Cardiac fibroblast (primary cell): ENCODE data around the gene IL34.
A peak's percentile ranks its signal among the peaks of the same experiment; 100 is the strongest.

ENCODE experiments used
- DNase-seq, 2 donors: peaks; one replicate each; pipeline versions ENCODE4 v3.0.0 to v3.0.0-alpha.2; 2010; ENCODE audit warnings: low read depth in 2 of 2
- H3K4me3 ChIP-seq, 2 donors: replicated peaks in 1 of 2; 1 replicate in 1 of 2; 2 replicates in 1 of 2; pipeline ENCODE4 v1.5.1; 2011; ENCODE audit warnings: low read depth in 2 of 2, low read length in 2 of 2, mild to moderate bottlenecking in 2 of 2, moderate library complexity in 1 of 2
- TF ChIP-seq, protein P1 (sequence below): IDR thresholded peaks from one replicate; pipeline ENCODE4 v1.5.1; 2011; ENCODE audit warnings: low read depth, mild to moderate bottlenecking, low read length, inconsistent platforms

IL34 gene

DNA sequence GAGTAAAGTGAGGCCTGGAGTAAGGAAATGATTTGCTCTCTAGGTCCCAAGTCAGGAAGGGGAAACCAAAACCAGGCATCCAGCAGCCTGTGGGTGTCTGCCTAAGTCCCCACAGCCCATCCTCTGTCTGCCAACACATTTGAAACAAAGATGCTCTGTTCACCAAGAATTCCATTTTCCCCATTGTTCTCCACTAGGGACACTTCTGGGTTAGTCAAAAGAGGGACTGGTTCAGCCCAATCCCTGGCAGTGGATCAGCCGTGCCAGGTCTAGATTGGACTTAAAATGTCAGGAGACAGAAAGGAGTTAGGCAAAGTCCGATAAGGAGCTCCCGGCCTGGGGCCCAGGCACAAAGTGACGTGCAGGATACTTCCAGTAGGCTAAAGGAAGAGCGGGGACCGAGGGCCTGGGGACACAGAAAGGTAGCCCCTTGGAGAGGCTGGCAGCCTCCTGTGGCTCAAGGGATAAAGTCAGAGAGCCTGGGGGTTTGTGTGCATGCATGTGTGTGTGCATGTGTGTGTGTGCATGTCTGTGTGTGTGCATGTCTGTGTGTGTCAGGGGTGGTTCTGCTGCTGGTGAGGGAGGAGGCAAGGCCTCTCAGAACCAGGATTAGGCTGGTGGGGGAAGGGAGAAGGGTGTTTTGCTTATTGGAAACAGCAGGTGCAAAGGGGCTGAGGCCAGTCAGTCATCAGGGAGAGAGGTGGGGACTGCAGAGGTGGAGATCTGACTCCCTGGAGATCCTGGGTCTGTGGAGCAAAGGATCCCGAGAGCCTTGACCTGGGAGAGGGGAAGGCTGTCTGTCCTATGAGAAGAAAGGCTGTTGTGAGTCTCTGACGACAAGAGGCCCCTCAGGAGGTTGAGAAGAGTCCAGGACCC, 41.7 kb upstream of the IL34 start:
- TF ChIP-seq, protein P1, sequence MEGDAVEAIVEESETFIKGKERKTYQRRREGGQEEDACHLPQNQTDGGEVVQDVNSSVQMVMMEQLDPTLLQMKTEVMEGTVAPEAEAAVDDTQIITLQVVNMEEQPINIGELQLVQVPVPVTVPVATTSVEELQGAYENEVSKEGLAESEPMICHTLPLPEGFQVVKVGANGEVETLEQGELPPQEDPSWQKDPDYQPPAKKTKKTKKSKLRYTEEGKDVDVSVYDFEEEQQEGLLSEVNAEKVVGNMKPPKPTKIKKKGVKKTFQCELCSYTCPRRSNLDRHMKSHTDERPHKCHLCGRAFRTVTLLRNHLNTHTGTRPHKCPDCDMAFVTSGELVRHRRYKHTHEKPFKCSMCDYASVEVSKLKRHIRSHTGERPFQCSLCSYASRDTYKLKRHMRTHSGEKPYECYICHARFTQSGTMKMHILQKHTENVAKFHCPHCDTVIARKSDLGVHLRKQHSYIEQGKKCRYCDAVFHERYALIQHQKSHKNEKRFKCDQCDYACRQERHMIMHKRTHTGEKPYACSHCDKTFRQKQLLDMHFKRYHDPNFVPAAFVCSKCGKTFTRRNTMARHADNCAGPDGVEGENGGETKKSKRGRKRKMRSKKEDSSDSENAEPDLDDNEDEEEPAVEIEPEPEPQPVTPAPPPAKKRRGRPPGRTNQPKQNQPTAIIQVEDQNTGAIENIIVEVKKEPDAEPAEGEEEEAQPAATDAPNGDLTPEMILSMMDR: no peak
- DNase-seq: no peak

DNA sequence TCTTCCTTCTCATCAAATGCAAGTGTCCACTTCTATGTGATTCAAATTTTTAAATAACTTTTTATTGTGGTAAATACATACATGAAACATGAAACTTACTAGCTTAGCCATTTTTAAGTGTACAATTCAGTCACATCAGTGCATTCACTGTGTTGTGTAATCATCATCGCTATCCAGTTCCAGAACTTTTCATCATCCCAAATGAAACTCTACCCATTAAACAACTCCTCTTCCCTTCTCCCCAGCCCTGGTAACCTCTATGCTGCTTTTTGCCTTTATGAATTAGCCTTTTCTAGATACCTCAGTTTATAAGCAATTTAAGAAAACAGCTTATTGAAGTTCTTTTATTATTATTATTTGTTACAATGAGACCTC, 41.1 kb upstream of the IL34 start:
- no peak overlapping the region for H3K4me3 ChIP-seq
- TF ChIP-seq, protein P1: no peak
- DNase-seq: peak; percentile 17 to 37

More for the DNA sequence above, 41.7 kb upstream of the IL34 start:
- no peak overlapping the region for H3K4me3 ChIP-seq

DNA sequence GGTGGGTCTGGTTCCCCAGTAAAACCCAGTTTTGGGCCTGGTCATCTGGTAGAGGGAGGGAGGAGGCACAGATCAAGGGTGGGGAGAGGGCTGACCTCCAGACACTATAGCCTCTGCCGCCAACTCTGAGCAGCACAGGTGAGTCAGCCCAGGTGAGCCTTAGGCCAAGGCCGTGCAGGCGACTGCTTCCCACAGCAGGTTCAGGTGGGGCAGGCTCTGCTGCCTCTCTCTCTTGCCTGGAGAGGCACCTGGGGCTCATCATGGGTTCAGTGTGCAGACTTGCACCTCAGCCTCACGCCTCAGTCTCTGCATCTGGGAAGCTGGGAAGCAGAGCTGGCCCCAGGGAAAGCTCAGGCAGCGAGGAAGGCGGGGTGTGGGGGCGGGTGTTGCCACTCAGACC, 37.8 kb upstream of the IL34 start:
- DNase-seq: no peak
- no peak overlapping the region for H3K4me3 ChIP-seq
- TF ChIP-seq, protein P1: no peak

DNA sequence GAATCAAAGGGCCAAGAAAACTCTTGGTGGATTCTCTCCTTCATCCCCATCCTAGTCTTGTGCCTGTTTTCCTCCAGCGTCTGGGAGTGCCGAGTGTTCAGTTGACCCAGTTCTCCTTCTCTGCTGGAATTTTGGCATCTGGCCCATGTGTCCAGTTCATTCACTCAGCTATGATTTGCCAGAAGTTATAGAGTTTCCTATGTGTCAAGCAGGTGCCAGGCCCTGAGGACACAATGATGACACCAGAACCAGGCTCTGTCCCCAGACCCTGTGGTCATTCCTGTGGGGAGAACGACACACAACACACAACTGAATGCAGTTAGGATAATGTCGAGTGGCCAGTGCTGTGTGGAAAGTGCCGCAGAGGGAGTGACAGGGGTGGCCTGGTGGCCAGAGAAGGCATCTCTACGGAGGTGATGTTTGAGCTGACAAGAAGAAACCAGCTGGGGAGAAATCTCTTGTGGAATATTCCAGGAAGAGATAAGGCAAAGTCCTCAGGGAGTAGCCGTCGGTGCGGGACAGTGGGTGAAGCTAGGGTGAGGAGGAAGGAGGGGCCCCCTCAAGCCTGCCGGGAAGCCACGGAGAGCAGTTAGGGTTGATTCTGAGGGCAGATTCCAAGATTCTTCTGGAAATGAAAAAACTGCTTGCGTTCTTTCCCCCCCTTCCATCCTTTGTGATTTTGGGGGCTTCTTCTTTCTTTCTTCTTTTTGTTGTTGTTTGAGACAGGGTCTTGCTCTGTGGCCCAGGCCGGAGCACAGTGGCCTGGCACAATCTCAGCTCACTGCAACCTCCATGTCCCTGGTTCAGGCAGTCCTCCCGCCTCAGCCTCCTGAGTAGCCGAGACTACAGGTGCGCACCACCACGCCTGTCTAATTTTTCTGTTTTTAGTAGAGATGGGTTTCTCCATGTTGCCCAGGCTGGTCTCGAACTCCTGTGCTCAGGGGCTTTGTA, 35.8 kb upstream of the IL34 start:
- TF ChIP-seq, protein P1: no peak
- no peak overlapping the region for H3K4me3 ChIP-seq
- peak in 1 of 2 donors; percentile 39 for DNase-seq

DNA sequence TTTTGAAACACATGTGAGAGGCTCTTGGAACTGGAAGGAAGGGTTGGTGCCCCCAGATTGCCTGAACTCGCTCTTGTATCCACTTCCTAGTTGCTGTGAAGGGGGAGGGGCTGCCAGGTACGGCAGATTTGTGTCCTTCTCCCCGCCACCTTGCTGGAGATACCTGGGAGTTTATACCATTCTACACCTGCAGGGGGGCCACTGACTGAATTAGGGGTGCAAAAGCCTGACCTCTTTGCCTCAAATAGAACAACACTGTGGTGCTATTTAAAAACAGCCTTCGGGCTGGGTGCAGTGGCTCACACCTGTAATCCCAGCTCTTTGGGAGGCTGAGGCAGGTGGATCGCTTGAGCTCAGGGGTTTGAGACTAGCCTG, 35.1 kb upstream of the IL34 start:
- DNase-seq: no peak

DNA sequence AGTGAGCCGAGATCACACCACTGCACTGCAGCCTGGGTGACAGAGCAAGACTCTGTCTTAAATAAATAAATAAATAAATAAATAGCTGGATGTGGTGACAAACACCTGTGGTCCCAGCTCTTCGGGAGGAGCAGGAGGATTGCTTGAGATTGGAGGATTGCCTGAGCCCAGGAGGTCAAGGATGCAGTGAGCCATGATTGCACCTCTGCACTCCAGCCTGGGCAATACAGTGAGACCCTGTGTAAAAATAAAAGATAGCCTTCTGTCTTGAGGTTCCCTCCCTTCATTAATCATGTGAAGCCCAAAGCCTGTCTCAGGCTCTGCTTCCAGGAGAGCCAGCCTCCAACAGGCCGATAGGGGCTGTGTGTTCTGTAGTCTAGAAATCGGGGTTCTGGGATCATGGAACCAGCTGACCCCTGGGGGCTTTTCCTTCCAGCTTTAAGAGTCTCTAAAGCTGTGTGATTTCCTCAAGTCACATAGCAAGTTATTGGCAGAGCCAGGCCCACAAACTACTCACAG, 34.5 kb upstream of the IL34 start:
- TF ChIP-seq, protein P1: no peak
- H3K4me3 ChIP-seq: no peak overlapping the region
- no peak for DNase-seq

More for the DNA sequence above, 35.1 kb upstream of the IL34 start:
- H3K4me3 ChIP-seq: no peak overlapping the region
- TF ChIP-seq, protein P1: no peak
